ENCODE data around the gene UNC45A.

UNC45A gene

GRCh38 chr15:90979582-90979981, 44.5 kb downstream of the UNC45A start:
- Histone ChIP-seq H3K9ac (no peak overlapping the region), H3K4me1 (no peaks in the 10 kb centered on the region), H3K36me3 (ENCODE audit: control insufficient read depth, insufficient read depth, low read length) (no peaks in the 10 kb centered on the region), H3K4me3 (ENCODE audit: low read depth, low read length) (no peak overlapping the region), H2AFZ (no peak overlapping the region), H3K27me3 (ENCODE audit: control insufficient read depth, insufficient read depth, low read length) (no peaks in the 10 kb centered on the region), H3K9me3 (ENCODE audit: control insufficient read depth, low read length) (no peaks in the 10 kb centered on the region), H3K27ac (no peak overlapping the region), H3K79me2 (no peaks in the 10 kb centered on the region), H3K4me2 (ENCODE audit: low read length) (no peak overlapping the region)
- no peak for TF ChIP-seq CTCF (IDR thresholded peaks at IDR 0.05)

GRCh38 chr15:90981681-90982080, 46.6 kb downstream of the UNC45A start:
- Histone ChIP-seq H3K27ac (no peak overlapping the region), H2AFZ (no peak overlapping the region), H3K79me2 (no peaks in the 10 kb centered on the region), H3K36me3 (ENCODE audit: control insufficient read depth, insufficient read depth, low read length) (no peaks in the 10 kb centered on the region), H3K9me3 (ENCODE audit: control insufficient read depth, low read length) (no peaks in the 10 kb centered on the region), H3K4me1 (no peaks in the 10 kb centered on the region), H3K9ac (no peak overlapping the region), H3K4me2 (ENCODE audit: low read length) (no peak overlapping the region), H3K27me3 (ENCODE audit: control insufficient read depth, insufficient read depth, low read length) (no peaks in the 10 kb centered on the region), H3K4me3 (ENCODE audit: low read depth, low read length) (no peak overlapping the region)
- no peak for TF ChIP-seq CTCF (IDR thresholded peaks at IDR 0.05)

GRCh38 chr15:90982135-90982534, 47.0 kb downstream of the UNC45A start:
- Histone ChIP-seq H3K4me3 (ENCODE audit: low read depth, low read length) (no peak overlapping the region), H3K79me2 (no peaks in the 10 kb centered on the region), H3K27ac (no peak overlapping the region), H3K9me3 (ENCODE audit: control insufficient read depth, low read length) (no peaks in the 10 kb centered on the region), H3K4me2 (ENCODE audit: low read length) (no peak overlapping the region), H3K36me3 (ENCODE audit: control insufficient read depth, insufficient read depth, low read length) (no peaks in the 10 kb centered on the region), H3K27me3 (ENCODE audit: control insufficient read depth, insufficient read depth, low read length) (no peaks in the 10 kb centered on the region), H3K9ac (no peak overlapping the region), H2AFZ (no peak overlapping the region), H3K4me1 (no peaks in the 10 kb centered on the region)
- TF ChIP-seq CTCF (IDR thresholded peaks at IDR 0.05) = no peak

- Histone ChIP-seq H3K9me3 (ENCODE audit: control insufficient read depth, low read length) (no peaks in the 10 kb centered on the region), H3K36me3 (ENCODE audit: control insufficient read depth, insufficient read depth, low read length) (no peaks in the 10 kb centered on the region), H2AFZ (no peak overlapping the region), H3K9ac (no peak overlapping the region), H3K4me2 (ENCODE audit: low read length) (no peak overlapping the region), H3K27ac (no peak overlapping the region), H3K79me2 (no peaks in the 10 kb centered on the region), H3K4me1 (no peaks in the 10 kb centered on the region), H3K27me3 (ENCODE audit: control insufficient read depth, insufficient read depth, low read length) (no peaks in the 10 kb centered on the region), H3K4me3 (ENCODE audit: low read depth, low read length) (no peak overlapping the region)
- TF ChIP-seq CTCF (IDR thresholded peaks at IDR 0.05) = no peak
Measured at GRCh38 chr15:90986790-90987507, 51.9 kb downstream of the UNC45A start.

- Histone ChIP-seq H3K27me3 (ENCODE audit: control insufficient read depth, insufficient read depth, low read length) (no peaks in the 10 kb centered on the region), H3K36me3 (ENCODE audit: control insufficient read depth, insufficient read depth, low read length) (no peaks in the 10 kb centered on the region), H3K4me2 (ENCODE audit: low read length) (no peak overlapping the region), H3K9ac (no peak overlapping the region), H3K27ac (no peak overlapping the region), H2AFZ (no peak overlapping the region), H3K4me3 (ENCODE audit: low read depth, low read length) (no peak overlapping the region), H3K9me3 (ENCODE audit: control insufficient read depth, low read length) (no peaks in the 10 kb centered on the region), H3K4me1 (no peaks in the 10 kb centered on the region), H3K79me2 (no peaks in the 10 kb centered on the region)
- no peak for TF ChIP-seq CTCF (IDR thresholded peaks at IDR 0.05)
Measured at GRCh38 chr15:90987561-90988141, 52.6 kb downstream of the UNC45A start.
